Parathyroid adenoma (tissue), 2 donors: ENCODE data around the gene SEZ6L.

Experiments used
- H2AFZ ChIP-seq: fragments of 300-600 bp; sonication (generic); one replicate; pipeline ENCODE4 v1.7.0; 2017; ENCODE audit warnings: antibody characterized with exemption, mild to moderate bottlenecking
- H3K27ac ChIP-seq: fragments of 300-600 bp; sonication (generic); one replicate; pipeline ENCODE4 v1.7.0; 2017
- H3K27me3 ChIP-seq: fragments of 300-600 bp; sonication (generic); one replicate; pipeline ENCODE4 v1.7.0; 2017; ENCODE audit warnings: low read length; ENCODE audit not compliant: control insufficient read depth, insufficient read depth
- H3K36me3 ChIP-seq: fragments of 300-600 bp; sonication (generic); one replicate; pipeline ENCODE4 v1.7.0; 2017; ENCODE audit warnings: low read length; ENCODE audit not compliant: control insufficient read depth, insufficient read depth
- H3K4me1 ChIP-seq: fragments of 300-600 bp; sonication (generic); one replicate; pipeline ENCODE4 v1.7.0; 2017; ENCODE audit warnings: control low read depth
- H3K4me2 ChIP-seq: fragments of 300-600 bp; sonication (generic); one replicate; pipeline ENCODE4 v1.7.0; 2017; ENCODE audit warnings: low read length
- H3K4me3 ChIP-seq: fragments of 300-600 bp; sonication (generic); one replicate; pipeline ENCODE4 v1.7.0; 2017; ENCODE audit warnings: low read depth, low read length
- H3K79me2 ChIP-seq: fragments of 300-600 bp; sonication (generic); one replicate; pipeline ENCODE4 v1.7.0; 2017; ENCODE audit warnings: control low read depth
- H3K9ac ChIP-seq: fragments of 300-600 bp; sonication (generic); one replicate; pipeline ENCODE4 v1.7.0; 2017; ENCODE audit warnings: mild to moderate bottlenecking
- H3K9me3 ChIP-seq: fragments of 300-600 bp; sonication (generic); one replicate; pipeline ENCODE4 v1.7.0; 2017; ENCODE audit warnings: low read length; ENCODE audit not compliant: control insufficient read depth
- CTCF ChIP-seq: fragments of 300-600 bp; sonication (generic); IDR thresholded peaks from one replicate; pipeline ENCODE4 v1.7.0; 2017; ENCODE audit warnings: antibody characterized with exemption, mild to moderate bottlenecking
- donor health status: primary hyperparathyroidism.

The SEZ6L gene

GRCh38 chr22:26164174-26164573 is 5.1 kb upstream of the SEZ6L start:
- H3K79me2 ChIP-seq = no peaks in the 10 kb centered on the region
- H3K27me3 ChIP-seq = no peaks in the 10 kb centered on the region
- H3K36me3 ChIP-seq = no peaks in the 10 kb centered on the region

GRCh38 chr22:26168330-26168851 is 871 bp upstream of the SEZ6L start:
- Histone ChIP-seq H3K27ac (no peak overlapping the region), H3K4me2 (no peak overlapping the region), H3K4me3 (no peak overlapping the region), H2AFZ (no peak overlapping the region), H3K36me3 (no peaks in the 10 kb centered on the region), H3K27me3 (no peaks in the 10 kb centered on the region), H3K4me1 (no peaks in the 10 kb centered on the region), H3K79me2 (no peaks in the 10 kb centered on the region), H3K9ac (no peak overlapping the region), H3K9me3 (no peaks in the 10 kb centered on the region)
- no peak for TF ChIP-seq CTCF

More at GRCh38 chr22:26164174-26164573, 5.1 kb upstream of the SEZ6L start:
- H3K4me3 ChIP-seq = no peak overlapping the region
- H3K9ac ChIP-seq = no peak overlapping the region
- no peaks in the 10 kb centered on the region for H3K9me3 ChIP-seq
- no peak overlapping the region for H2AFZ ChIP-seq
- TF ChIP-seq CTCF = no peak
- no peak overlapping the region for H3K4me2 ChIP-seq
- H3K4me1 ChIP-seq = no peaks in the 10 kb centered on the region
- no peak overlapping the region for H3K27ac ChIP-seq

GRCh38 chr22:26168939-26169314 is 335 bp upstream of the SEZ6L start:
- TF ChIP-seq CTCF = no peak
- Histone ChIP-seq H3K9me3 (no peaks in the 10 kb centered on the region), H2AFZ (no peak overlapping the region), H3K4me2 (peak overlapping the region; percentile 57), H3K9ac (no peak overlapping the region), H3K36me3 (no peaks in the 10 kb centered on the region), H3K79me2 (no peaks in the 10 kb centered on the region), H3K27me3 (no peaks in the 10 kb centered on the region), H3K4me3 (no peak overlapping the region), H3K4me1 (no peaks in the 10 kb centered on the region), H3K27ac (no peak overlapping the region)

- Histone ChIP-seq H3K4me3 (no peak overlapping the region), H3K9ac (no peak overlapping the region), H3K36me3 (no peaks in the 10 kb centered on the region), H3K27me3 (no peaks in the 10 kb centered on the region), H3K27ac (no peak overlapping the region), H3K9me3 (no peaks in the 10 kb centered on the region), H3K4me2 (peak overlapping the region; percentile 57), H3K79me2 (no peaks in the 10 kb centered on the region), H3K4me1 (no peaks in the 10 kb centered on the region), H2AFZ (no peak overlapping the region)
- TF ChIP-seq CTCF = no peak
Observed at GRCh38 chr22:26170112-26170492, 840 bp downstream of the SEZ6L start.

GRCh38 chr22:26170795-26171580 is 1.7 kb downstream of the SEZ6L start:
- H3K4me3 ChIP-seq = no peak overlapping the region
- H3K9me3 ChIP-seq = no peaks in the 10 kb centered on the region
- no peaks in the 10 kb centered on the region for H3K4me1 ChIP-seq
- no peaks in the 10 kb centered on the region for H3K36me3 ChIP-seq
- no peak overlapping the region for H3K27ac ChIP-seq
- no peak overlapping the region for H3K4me2 ChIP-seq
- no peak overlapping the region for H3K9ac ChIP-seq
- no peak overlapping the region for H2AFZ ChIP-seq
- no peaks in the 10 kb centered on the region for H3K27me3 ChIP-seq
- no peak for TF ChIP-seq CTCF
- no peaks in the 10 kb centered on the region for H3K79me2 ChIP-seq
